IPS-18c (cell line): ENCODE data around the gene RIMBP2.

ENCODE experiments used
- H3K4me3 ChIP-seq: 2 replicates; pipeline ENCODE4 v1.7.0; 2013; ENCODE audit warnings: low read depth, mild to moderate bottlenecking, low read length, moderate library complexity; ENCODE audit not compliant: insufficient read depth
- H3K9me3 ChIP-seq: one replicate; pipeline ENCODE4 v1.6.1; 2013; ENCODE audit warnings: mild to moderate bottlenecking, low read length, moderate library complexity; ENCODE audit not compliant: control insufficient read depth, insufficient read depth

Gene RIMBP2

GRCh38 chr12:130491421-130492357 is 224.4 kb downstream of the RIMBP2 start:
- peaks cover 2% of the 10 kb centered on the region for H3K9me3 ChIP-seq
- H3K4me3 ChIP-seq, result no peak overlapping the region

- H3K9me3 ChIP-seq, result peaks cover 2% of the 10 kb centered on the region
- H3K4me3 ChIP-seq, result no peak overlapping the region
Observed at GRCh38 chr12:130490674-130491073, 225.4 kb downstream of the RIMBP2 start.

GRCh38 chr12:130489293-130489692 is 226.8 kb downstream of the RIMBP2 start:
- Histone ChIP-seq H3K9me3 (no peaks in the 10 kb centered on the region), H3K4me3 (no peak overlapping the region)

- Histone ChIP-seq H3K9me3 (no peaks in the 10 kb centered on the region), H3K4me3 (no peak overlapping the region)
Observed at GRCh38 chr12:130488358-130488710, 227.8 kb downstream of the RIMBP2 start.

GRCh38 chr12:130487636-130488357 is 228.3 kb downstream of the RIMBP2 start:
- Histone ChIP-seq H3K4me3 (no peak overlapping the region), H3K9me3 (no peaks in the 10 kb centered on the region)

- no peak overlapping the region for H3K4me3 ChIP-seq
Observed at GRCh38 chr12:130486891-130487416, 229.1 kb downstream of the RIMBP2 start.

GRCh38 chr12:130486146-130486435 is 230.0 kb downstream of the RIMBP2 start:
- H3K9me3 ChIP-seq, result no peaks in the 10 kb centered on the region
- H3K4me3 ChIP-seq, result no peak overlapping the region

More at GRCh38 chr12:130486891-130487416, 229.1 kb downstream of the RIMBP2 start:
- H3K9me3 ChIP-seq, result no peaks in the 10 kb centered on the region

GRCh38 chr12:130485291-130486145 is 230.6 kb downstream of the RIMBP2 start:
- H3K9me3 ChIP-seq, result no peaks in the 10 kb centered on the region
- H3K4me3 ChIP-seq, result no peak overlapping the region

GRCh38 chr12:130484221-130484620 is 231.9 kb downstream of the RIMBP2 start:
- Histone ChIP-seq H3K4me3 (no peak overlapping the region), H3K9me3 (no peaks in the 10 kb centered on the region)

GRCh38 chr12:130483616-130484180 is 232.4 kb downstream of the RIMBP2 start:
- no peak overlapping the region for H3K4me3 ChIP-seq
- no peaks in the 10 kb centered on the region for H3K9me3 ChIP-seq

- no peak overlapping the region for H3K4me3 ChIP-seq
- no peaks in the 10 kb centered on the region for H3K9me3 ChIP-seq
Observed at GRCh38 chr12:130482448-130482847, 233.7 kb downstream of the RIMBP2 start.

- Histone ChIP-seq H3K4me3 (no peak overlapping the region), H3K9me3 (no peaks in the 10 kb centered on the region)
Observed at GRCh38 chr12:130481392-130481879, 234.7 kb downstream of the RIMBP2 start.

GRCh38 chr12:130480887-130481286 is 235.2 kb downstream of the RIMBP2 start:
- Histone ChIP-seq H3K9me3 (no peaks in the 10 kb centered on the region), H3K4me3 (no peak overlapping the region)

- Histone ChIP-seq H3K9me3 (no peaks in the 10 kb centered on the region), H3K4me3 (no peak overlapping the region)
Observed at GRCh38 chr12:130480231-130480630, 235.9 kb downstream of the RIMBP2 start.

GRCh38 chr12:130479401-130480125 is 236.5 kb downstream of the RIMBP2 start:
- no peaks in the 10 kb centered on the region for H3K9me3 ChIP-seq
- no peak overlapping the region for H3K4me3 ChIP-seq

- Histone ChIP-seq H3K4me3 (no peak overlapping the region), H3K9me3 (no peaks in the 10 kb centered on the region)
Observed at GRCh38 chr12:130478786-130479185, 237.3 kb downstream of the RIMBP2 start.
